H1 (cell line): ENCODE data around the gene CERT1. TPM values are rescaled to one million over a fixed set of nuclear protein-coding genes. Genes with fewer than 3 reads are reported as not detected.

Experiments used
- CHD2 ChIP-seq: IDR thresholded peaks from 2 replicates; pipeline ENCODE4 v1.6.1; 2012; ENCODE audit warnings: low read length, improper control_type of control experiment
- CHD7 ChIP-seq: fragments of 300-600 bp; sonication (generic); IDR thresholded peaks from 2 replicates; pipeline ENCODE4 v1.7.1; 2012; ENCODE audit warnings: low read length, moderate library complexity, mild to moderate bottlenecking, inconsistent platforms; ENCODE audit not compliant: insufficient replicate concordance
- polyA plus RNA-seq, 7 experiments: library from polyadenylated mRNA; depleted of rRNA in 3 of 7; stranded (reverse) in 5 of 7; unstranded in 2 of 7; fragments of >200 nt in 5 of 7; fragments of 200-250 nt in 2 of 7; gene quantifications; 1 replicate in 5 of 7; 2 replicates in 1 of 7; 4 replicates in 1 of 7; pipeline versions ENCODE4 v1.2.1 to v1.2.3, GENCODE V29; 2011 to 2013; ENCODE audit warnings: missing spikeins in 2 of 7, mixed read lengths in 2 of 7
- total RNA-seq: library from RNA; stranded (reverse); fragmentation: NEBNext Ultra II Directional; extraction: Animal tissue kit (Norgen Biotek cat#: 25700); gene quantifications from 2 replicates; pipeline ENCODE4 v1.2.1, GENCODE V29; 2021

CERT1 gene
- total and polyA plus RNA-seq, 2 of the 8 experiments (the other 6 are each of a cell fraction or from before 2014, with no cell fraction given): 7.8 to 55.3 TPM

GRCh38 chr5:75368391-75368790 lies 143.0 kb downstream of the CERT1 start (continued):
- TF ChIP-seq CHD7 (no peak), CHD2 (no peak)
